Kidney epithelial cell (primary cell): Measurements from ENCODE around the gene ERICH6. TPM values are rescaled to one million over a fixed set of nuclear protein-coding genes. Genes with fewer than 3 reads are reported as not detected.
"Not testable (repeated sequence)": the region's sequence is repeated elsewhere in the genome, so short reads cannot be mapped to it uniquely, and the experiment has no call there.

Source experiments
- DNase-seq: peaks from one replicate; pipeline ENCODE4 v3.0.0-alpha.2; 2010; ENCODE audit warnings: low read depth
- H3K27me3 ChIP-seq: 2 replicates; pipeline ENCODE4 v1.6.0; 2011; ENCODE audit warnings: low read length; ENCODE audit not compliant: control insufficient read depth, insufficient read depth
- H3K36me3 ChIP-seq: 2 replicates; pipeline ENCODE4 v1.5.1; 2011; ENCODE audit warnings: low read length; ENCODE audit not compliant: control insufficient read depth, insufficient read depth
- H3K4me3 ChIP-seq: 2 replicates; pipeline ENCODE4 v1.5.1; 2011; ENCODE audit warnings: low read depth, mild to moderate bottlenecking, control low read depth, low read length
- total RNA-seq: library from RNA; depleted of rRNA; stranded (reverse); fragments of >200 nt; gene quantifications from 2 replicates; pipeline ENCODE4 v1.2.3, GENCODE V29; 2015
- TF ChIP-seq, protein P1 (sequence below): IDR thresholded peaks from 2 replicates; pipeline ENCODE4 v1.5.1; 2011; ENCODE audit warnings: mild to moderate bottlenecking, moderate library complexity, low read length, control low read depth, inconsistent platforms; ENCODE audit not compliant: insufficient read depth, poor library complexity, severe bottlenecking

The ERICH6 gene
- total RNA-seq, 1 donor from 2014 or later: not detected

DNA sequence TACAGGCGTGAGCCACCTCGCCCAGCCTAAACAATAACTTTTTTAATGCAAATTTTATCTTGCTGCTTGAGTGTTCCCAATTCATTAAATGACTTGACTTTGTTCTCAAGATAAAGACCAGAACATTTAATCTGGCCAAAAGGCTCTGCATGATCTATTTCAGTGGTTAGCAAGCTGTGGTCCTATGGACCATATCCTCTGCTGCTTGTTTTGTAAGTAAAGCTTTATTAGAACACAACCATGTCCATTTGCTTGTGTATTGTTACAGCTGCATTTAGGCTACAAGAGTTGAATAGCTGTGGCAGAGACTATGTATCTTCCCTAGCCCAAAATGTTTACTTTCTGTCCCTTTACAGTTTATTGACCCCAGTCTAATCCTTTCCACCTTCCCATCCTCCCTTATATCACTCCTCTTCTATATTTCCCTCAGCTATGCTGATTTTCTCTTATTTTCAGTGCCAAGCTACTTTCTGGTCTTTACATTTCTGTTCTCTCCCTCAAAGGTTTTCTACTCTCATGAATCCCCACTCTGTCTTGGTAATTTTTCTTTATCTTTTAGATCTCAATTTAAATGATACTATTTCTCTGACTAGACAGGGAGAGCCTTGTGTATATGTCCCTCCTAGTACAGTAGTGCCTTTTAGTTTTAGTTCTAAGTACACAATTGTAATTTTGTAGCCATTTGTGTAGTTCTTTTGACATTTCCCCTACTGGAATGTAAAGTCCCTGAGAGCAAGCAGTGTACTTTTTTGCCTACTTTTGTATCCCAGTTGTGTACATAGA, 77.4 kb downstream of the ERICH6 start:
- no peak for DNase-seq
- Histone ChIP-seq H3K4me3 (no peak overlapping the region), H3K36me3 (no peaks in the 10 kb centered on the region), H3K27me3 (no peaks in the 10 kb centered on the region)
- TF ChIP-seq, protein P1, sequence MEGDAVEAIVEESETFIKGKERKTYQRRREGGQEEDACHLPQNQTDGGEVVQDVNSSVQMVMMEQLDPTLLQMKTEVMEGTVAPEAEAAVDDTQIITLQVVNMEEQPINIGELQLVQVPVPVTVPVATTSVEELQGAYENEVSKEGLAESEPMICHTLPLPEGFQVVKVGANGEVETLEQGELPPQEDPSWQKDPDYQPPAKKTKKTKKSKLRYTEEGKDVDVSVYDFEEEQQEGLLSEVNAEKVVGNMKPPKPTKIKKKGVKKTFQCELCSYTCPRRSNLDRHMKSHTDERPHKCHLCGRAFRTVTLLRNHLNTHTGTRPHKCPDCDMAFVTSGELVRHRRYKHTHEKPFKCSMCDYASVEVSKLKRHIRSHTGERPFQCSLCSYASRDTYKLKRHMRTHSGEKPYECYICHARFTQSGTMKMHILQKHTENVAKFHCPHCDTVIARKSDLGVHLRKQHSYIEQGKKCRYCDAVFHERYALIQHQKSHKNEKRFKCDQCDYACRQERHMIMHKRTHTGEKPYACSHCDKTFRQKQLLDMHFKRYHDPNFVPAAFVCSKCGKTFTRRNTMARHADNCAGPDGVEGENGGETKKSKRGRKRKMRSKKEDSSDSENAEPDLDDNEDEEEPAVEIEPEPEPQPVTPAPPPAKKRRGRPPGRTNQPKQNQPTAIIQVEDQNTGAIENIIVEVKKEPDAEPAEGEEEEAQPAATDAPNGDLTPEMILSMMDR: no peak

DNA sequence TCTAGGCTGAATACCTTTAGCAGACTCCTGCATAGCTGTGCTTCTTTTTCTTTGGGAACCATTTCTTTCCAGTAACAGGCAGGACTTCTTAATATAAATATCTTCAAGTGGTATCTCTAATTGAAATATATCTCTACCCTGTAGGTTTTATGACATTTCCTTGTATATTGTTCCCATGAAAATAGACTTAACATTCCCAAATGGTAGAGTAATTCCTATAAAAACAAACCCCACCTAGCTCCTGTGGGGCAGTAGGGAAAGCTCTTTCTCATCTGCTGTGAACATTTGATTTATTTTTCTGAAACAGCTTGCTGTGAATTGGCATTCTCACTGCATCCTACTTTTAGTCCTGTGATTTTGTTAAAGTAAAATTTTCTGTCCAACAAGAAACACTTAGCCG, 79.8 kb downstream of the ERICH6 start:
- DNase-seq: no peak
- TF ChIP-seq, protein P1: no peak
- no peaks in the 10 kb centered on the region for H3K36me3 ChIP-seq
- H3K27me3 ChIP-seq: no peaks in the 10 kb centered on the region
- no peak overlapping the region for H3K4me3 ChIP-seq

DNA sequence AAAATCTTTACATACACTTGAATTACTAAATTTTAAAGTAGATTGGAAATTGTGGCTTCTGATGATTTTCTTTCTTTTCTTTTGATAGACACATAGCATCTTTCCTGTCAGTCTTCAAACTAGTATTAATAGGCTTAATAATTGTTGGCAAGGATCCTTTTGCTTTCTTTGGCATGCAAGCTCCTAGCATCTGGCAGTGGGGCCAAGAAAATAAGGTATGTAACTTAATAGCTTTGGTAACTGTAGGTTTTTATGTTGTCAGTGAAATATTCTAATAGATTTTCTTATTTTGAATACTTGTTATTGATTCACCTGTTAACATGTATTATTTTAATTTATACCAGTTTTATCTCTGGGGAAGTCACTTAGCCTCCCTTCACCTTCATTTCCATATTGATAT, 80.8 kb downstream of the ERICH6 start:
- not testable (repeated sequence) for DNase-seq, H3K36me3 ChIP-seq, H3K27me3 ChIP-seq, H3K4me3 ChIP-seq

DNA sequence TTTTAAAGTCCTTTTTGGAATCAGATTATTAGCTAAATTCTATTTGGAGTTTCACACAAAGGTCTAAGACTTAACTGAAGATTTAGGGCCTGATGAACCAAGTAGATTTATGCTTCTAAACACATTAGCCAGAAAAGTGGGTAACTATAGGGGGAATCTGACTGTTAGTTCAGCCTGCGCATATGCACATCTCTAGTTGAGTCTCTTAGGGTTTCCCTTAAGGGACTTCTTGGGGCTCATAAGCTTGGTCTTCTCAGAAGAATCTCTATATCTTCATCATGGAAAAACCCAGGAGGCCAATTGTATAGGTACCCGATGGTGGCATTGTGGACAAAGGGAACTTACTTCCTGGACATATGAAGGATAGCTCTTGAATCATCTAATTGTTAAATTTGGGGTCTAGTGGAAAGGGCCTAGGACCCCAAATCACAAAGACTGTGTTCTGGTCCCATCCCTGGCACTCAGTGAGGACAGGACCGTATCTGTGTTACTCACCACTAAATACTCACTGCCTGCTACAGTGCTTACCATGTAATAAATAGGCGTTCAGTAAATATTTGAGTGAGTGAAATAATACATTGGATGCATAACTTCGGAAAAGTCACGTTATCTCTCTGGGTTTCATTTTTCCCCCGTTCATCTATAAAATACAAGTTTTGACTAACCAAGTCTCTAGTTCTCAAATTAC, 83.6 kb downstream of the ERICH6 start:
- no peak for DNase-seq
- no peaks in the 10 kb centered on the region for H3K36me3 ChIP-seq
- TF ChIP-seq, protein P1: no peak
- no peaks in the 10 kb centered on the region for H3K27me3 ChIP-seq
- H3K4me3 ChIP-seq: no peak overlapping the region

DNA sequence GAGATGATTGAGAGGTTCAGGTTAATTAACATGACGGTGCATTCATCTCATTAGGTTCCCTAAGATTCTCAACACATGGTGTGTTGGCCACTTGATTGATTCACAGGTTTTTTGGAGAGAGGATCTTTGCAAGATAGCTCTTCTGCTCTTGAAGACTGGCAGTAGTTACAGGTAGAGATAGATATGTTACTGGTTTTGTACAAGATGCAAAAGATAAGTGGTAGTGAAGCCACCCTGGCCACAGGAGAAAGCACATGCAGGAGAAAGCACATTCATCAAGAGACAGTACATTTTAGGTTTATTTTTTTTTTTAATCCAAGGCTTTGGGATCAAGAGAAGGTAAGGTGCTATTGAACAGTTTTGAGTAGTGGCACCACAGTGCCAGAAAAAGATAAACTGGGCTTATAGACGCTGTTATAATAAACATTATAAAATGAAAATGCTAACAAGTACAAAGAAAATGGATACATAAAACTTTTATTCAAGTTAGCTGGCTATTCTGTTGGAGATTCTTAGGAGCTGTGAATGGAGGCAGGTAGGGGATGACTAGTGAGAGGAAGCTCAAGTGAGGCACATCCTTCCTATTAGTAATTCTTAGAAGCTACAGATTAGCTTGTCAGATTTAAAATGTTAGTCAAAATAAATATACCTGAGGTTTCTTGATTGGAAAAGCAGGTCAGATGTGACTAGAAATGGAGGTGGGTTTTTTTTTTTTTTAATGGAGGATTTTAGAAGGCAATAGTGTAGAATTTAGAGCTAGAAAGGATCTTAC, 89.8 kb downstream of the ERICH6 start:
- DNase-seq: no peak
- TF ChIP-seq, protein P1: no peak
- Histone ChIP-seq H3K36me3 (no peaks in the 10 kb centered on the region), H3K4me3 (no peak overlapping the region), H3K27me3 (no peaks in the 10 kb centered on the region)

DNA sequence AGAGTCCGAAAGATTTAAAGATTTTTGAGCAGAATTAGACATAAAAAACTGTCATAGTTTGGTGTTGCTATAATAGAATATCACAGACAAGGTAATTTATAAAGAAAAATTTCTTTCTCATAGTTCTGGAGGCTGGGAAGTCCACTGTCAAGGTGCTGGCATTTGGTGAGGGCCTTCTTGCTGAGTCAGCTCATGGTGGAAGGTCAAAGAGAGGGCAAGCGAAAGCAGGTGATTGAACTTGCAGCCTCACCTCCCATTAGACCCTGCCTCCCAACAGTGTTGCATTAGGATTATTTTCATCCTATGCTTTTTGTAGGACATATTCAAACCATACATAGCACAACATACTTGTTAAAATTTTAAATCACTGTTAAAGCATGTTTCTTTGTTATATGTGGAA, 90.7 kb downstream of the ERICH6 start:
- no peak overlapping the region for H3K4me3 ChIP-seq
- no peaks in the 10 kb centered on the region for H3K36me3 ChIP-seq
- no peaks in the 10 kb centered on the region for H3K27me3 ChIP-seq
- TF ChIP-seq, protein P1: no peak
- DNase-seq: no peak
